Right ventricle myocardium superior (tissue), 1 donor: Measurements from ENCODE around the gene P3H4. TPM values are rescaled to one million over a fixed set of nuclear protein-coding genes. Genes with fewer than 3 reads are reported as not detected.
A peak's percentile ranks its signal among the peaks of the same experiment; 100 is the strongest.

Source experiments
- ATAC-seq: fragments of 200-7000 bp; cut with Tn5 transposase; one replicate; pipeline ENCODE4 v1.9.1; 2020; ENCODE audit warnings: mild to moderate bottlenecking; ENCODE audit not compliant: poor library complexity
- DNase-seq: peaks from one replicate; pipeline ENCODE4 v3.0.0-alpha.2; 2020
- intact Hi-C: fragments of 100-400 bp; cut with DNase I; formaldehyde crosslinking; loops from one replicate; pipeline ENCODE4 v1.11.2; 2022
- total RNA-seq: library from RNA; stranded (reverse); fragmentation: NEBNext Ultra II Directional; extraction: Animal tissue kit (Norgen Biotek cat#: 25700); gene quantifications from one replicate; pipeline ENCODE4 v1.2.1, GENCODE V29; 2021
- donor health status: DM: no; HTN: yes; CAD: no; lungs with severe emphysema.

The P3H4 gene
- total RNA-seq, 1 donor from 2014 or later, result 6.7 TPM

DNA sequence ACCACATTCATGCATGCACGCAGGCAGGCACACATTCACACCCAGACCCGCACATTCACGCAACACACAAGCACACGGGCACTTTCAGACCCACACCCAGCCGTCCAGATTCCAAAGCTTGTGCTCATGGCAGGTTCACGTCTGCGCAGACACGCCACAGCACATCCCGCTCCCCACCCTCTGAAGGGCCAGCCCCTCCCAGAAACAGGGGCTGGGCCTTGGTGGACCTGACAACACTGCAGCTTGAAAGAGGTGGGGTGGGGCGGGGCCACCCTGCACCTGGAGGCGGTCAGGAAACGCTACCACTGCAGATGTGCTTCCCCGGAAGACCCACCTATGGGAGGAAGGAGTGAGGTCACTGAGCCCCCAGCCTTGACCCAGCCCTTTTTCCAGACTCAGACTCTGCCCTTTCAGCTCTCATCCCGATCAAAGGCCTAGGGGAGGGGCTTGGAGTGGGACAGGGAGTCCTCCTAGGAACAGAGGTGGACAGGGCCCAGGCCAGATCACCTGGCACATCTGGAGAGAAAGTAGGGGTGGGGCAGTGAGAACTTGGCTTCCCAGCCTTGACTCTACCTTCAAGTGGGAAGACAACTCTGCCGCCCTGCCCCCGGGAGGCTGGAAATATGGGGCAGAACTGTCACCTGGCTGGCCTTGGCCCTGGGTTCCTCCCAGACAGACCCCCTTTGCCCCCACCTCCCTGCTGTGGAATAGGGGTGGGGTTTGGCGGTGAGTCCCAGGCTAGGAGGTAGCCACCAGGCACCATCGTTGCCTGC lies 11.0 kb downstream of the P3H4 start:
- intact Hi-C loops, result loop anchor here (1.0 kb wide), 1 partner anchor 63 kb away; no protein-coding TSS in a partner anchor
- peak; percentile 21 for ATAC-seq
- no peak for DNase-seq

- intact Hi-C loops, result no loop called here
- no peak for ATAC-seq
- DNase-seq, result no peak
Measured at GRCh38 chr17:41799366-41799765, 12.4 kb downstream of the P3H4 start.

DNA sequence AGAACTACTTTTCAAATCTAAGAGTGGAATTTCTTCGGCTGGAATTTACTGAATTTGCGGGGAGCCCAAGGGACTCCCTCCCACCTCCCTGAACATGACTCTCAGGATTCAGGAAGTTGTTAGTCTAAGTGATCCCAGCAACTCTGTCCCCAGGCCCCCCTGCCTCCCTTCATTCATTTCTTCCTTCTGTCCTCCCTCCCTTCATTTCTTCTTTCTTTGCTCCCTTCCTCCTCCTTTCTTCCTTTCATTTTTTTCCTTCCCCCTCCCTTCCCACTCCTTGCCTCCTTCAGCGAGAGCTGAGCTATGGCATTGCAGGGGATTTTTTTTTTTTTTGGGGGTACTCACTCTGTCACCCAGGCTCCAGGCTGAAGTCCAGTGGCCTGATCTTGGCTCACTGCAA lies 14.4 kb downstream of the P3H4 start:
- no peak for DNase-seq
- ATAC-seq, result no peak
- intact Hi-C loops, result no loop called here

- DNase-seq, result no peak
- intact Hi-C loops, result no loop called here
- ATAC-seq, result no peak
Measured at GRCh38 chr17:41796121-41796895, 15.4 kb downstream of the P3H4 start.

GRCh38 chr17:41794540-41794975 lies 17.2 kb downstream of the P3H4 start:
- no peak for DNase-seq
- no peak for ATAC-seq
- intact Hi-C loops, result no loop called here

DNA sequence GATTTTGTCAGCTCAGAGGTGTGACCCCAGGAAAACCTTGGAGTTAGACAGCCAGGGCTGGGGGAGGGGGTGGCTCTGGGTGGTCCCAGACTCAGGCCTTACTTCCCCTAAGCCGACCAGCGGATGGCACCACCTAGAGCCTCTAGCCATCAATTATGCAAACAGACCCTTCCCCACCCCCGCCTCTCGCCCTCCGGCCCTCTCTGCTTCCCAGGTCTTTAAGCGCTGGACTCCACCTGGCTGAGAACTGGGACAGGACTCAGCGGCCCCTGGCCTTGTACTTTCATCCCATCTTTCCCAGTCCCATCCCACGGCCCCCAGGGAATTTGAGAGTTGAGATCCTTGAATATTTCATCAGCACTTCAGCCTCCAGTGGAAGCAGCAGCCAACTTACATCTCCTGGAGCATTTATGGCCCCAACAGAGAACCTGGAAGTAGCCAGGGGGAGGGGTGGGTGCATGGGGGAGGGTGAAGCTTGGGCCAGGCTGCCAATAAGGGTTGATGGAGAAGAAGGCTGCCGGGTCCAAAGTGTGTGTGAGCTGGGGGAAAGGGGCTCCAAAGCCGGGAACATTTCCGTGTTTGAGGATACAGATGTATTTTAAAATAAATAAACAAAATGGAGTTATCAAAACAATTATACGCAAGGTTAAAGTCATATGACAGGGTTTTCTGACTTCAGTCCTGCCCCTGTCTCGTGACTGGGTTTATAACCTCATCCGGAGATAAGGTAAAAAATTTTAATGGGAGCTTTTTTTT lies 17.8 kb downstream of the P3H4 start:
- ATAC-seq (peak; percentile 9), DNase-seq (no peak)
- intact Hi-C loops, result no loop called here

- ATAC-seq, result peak; percentile 87
- peak; percentile 75 for DNase-seq
- intact Hi-C loops, result no loop called here
Measured at GRCh38 chr17:41792845-41793783, 18.6 kb downstream of the P3H4 start.

DNA sequence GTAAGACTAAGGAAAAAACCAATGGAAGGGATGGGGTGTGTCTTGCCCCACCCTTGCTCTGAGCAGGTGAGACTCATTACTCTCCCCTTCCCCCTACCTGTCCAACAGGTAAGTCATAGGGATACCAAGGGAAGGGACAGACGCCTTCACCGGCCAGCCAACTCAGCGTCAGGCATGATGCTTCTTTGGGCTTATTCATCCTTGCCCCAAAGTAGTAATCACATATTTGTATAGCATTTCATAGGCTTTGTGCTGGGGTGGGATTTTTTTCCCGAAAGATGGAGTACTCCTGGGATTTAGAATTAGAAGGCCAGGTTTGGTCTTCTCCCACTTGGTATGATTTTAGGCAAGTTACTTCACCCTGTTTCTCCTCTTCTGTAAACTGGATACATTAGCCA lies 24.7 kb downstream of the P3H4 start:
- DNase-seq, result no peak
- no peak for ATAC-seq
- intact Hi-C loops, result no loop called here

- peak; percentile 100 for DNase-seq
- ATAC-seq, result peak; percentile 88
- intact Hi-C loops, result no loop called here
Measured at GRCh38 chr17:41786227-41787020, 25.3 kb downstream of the P3H4 start, which contains the start of gene JUP. TSS of gene JUP (minus strand) at chr17:41786711. CDS start at chr17:41771854, 14,857 bp downstream.

DNA sequence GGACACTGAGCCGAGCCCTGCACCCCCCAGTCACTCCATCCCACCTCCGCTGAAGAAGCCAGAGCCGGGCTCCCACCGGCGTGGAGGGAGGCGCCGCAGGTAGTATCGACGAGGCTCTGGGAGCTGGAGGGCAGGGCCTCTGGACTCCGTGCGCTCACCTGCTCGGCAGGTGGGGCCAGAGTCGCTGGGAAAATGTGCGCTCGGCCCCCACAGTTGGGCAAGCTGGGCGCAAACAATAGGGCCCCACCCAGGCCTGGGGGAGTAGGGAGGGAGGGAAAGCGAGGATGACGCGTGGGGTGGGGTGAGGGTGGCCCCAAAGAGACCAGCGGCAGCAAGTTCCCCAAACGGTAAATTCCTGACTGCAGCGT lies 25.9 kb downstream of the P3H4 start:
- DNase-seq, result no peak
- ATAC-seq, result no peak
- intact Hi-C loops, result no loop called here

DNA sequence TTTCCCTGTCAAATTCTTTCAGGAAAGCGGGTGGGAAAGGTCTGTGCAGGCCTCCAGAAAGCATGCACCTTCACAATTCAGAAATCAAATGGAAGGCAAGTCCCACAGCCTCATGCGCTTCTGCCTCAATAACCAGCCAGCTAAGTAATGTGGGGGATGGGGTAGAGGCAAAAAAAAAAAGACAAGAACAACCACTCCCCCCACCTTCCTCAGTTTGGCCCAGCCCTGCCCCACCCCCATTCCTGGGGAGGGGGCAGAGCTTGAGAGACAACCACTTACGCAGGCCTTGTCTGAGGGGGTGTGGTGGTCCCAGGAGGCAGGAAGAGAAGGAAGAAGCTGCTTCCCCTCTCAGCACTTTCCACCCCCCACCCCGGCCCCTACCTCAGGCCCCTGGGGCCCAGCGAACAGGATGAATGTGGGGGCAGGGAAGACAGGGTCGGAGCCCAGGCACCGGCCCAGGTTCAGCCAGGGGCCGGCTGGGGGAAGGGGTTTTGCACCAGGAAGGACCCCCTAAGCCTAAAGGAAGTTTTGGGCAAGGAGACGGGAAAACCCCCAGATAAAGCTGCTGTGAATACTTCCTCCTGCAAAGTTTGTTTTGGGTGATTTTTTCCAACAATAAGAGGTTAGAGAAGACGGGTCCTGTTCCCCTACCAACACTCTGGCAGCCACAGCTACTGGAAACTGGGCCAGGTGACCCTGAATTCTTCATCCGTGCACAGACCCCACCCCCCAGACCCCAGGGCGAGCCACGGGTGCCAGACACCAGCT lies 26.5 kb downstream of the P3H4 start:
- DNase-seq (no peak), ATAC-seq (no peak)
- intact Hi-C loops, result no loop called here

GRCh38 chr17:41784207-41784744 lies 27.5 kb downstream of the P3H4 start:
- intact Hi-C loops, result no loop called here
- DNase-seq (peak; percentile 72), ATAC-seq (peak; percentile 21)

DNA sequence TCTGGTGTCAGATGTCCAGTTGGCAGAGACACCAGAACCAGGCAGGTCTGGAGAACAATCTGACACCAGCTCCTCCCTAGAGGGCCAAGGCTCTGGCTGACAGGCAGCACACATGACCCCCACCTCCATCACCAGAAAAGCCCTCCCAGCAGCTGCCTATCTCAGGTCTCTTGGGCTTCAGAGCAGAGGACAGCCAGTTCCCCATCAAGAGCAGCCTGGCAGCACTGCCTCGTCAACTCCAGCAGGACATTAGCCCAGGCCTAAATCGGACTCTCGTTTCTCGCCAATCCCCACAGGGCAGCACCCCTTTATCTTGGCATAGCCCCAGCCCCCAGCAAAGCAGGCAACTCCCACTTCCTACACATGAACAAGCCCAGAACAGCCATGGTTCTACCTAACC lies 29.6 kb downstream of the P3H4 start:
- ATAC-seq (peak; percentile 56), DNase-seq (peak; percentile 86)
- intact Hi-C loops, result no loop called here

GRCh38 chr17:41781404-41782110 lies 30.2 kb downstream of the P3H4 start:
- intact Hi-C loops, result no loop called here
- ATAC-seq (no peak), DNase-seq (no peak)

DNA sequence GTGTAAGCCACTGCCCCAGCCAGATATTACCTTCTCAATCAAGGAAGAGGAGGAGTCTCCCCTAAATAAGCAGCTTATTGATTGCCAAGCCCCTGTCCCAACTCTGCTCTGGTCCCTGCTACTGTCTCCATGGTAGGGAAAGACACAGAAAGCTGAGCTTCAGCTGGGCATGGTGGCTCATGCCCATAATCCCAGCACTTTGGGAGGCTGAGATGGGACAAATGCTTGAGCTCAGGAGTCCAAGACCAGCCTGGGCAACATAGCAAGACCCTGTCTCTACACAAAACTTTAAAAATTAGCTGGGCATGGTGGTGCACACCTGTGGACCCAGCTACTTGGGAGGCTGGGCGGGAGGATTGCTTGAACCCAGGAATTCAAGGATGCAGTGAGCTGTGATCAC lies 31.8 kb downstream of the P3H4 start:
- intact Hi-C loops, result no loop called here
- no peak for DNase-seq
- no peak for ATAC-seq

DNA sequence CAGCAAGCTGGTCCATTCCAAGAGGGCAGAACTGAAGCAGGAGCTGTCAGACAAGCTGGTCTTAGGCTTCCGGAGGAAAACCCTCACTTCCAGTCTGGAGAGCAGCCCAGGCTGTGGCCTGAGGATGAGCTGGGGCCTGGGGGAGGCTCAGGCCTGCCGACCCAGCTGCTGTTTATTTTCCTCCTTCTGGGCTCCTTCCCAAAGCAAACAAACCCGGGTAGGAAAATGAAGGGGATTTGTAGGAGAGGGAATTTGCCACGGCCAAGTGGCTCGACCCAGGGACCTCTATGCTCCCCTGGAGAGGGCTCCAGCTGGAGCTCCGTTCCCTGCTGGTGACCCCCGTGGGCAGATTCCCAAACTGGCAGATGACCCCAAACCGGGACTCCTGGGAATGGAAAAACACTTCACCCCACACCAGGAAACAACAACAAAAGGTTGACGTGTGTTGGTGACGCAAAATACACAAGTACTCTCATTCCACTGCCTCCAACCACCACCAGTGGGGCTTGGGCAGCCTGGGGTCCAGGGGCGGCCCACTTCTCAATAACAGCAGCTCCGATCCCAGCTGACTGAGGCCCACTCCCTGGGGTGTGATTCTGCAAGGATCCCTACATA lies 34.1 kb downstream of the P3H4 start:
- ATAC-seq, result peak; percentile 42
- intact Hi-C loops, result no loop called here
- DNase-seq, result peak; percentile 86
